Esophagus muscularis mucosa (tissue), 4 donors: Measurements from ENCODE around the gene LMF1. TPM values are rescaled to one million over a fixed set of nuclear protein-coding genes. Genes with fewer than 3 reads are reported as not detected.

Source experiments
- DNase-seq: peaks from one replicate; pipeline ENCODE4 v3.0.0-alpha.2; 2017; ENCODE audit errors: extremely low spot score
- H3K27ac ChIP-seq, 4 donors: fragments of 200-600 bp; sonication (generic); replicated peaks in 1 of 4; 1 replicate in 3 of 4; 2 replicates in 1 of 4; pipeline ENCODE4 v1.5.1; 2016 to 2019; ENCODE audit warnings: mild to moderate bottlenecking in 1 of 4
- H3K27me3 ChIP-seq, 4 donors: fragments of 200-600 bp; sonication (generic); one replicate each; pipeline versions ENCODE4 v1.5.1 to v1.6.0; 2016 to 2019
- H3K36me3 ChIP-seq, 4 donors: fragments of 200-600 bp; sonication (generic); one replicate each; pipeline ENCODE4 v1.5.1; 2016 to 2019
- H3K4me1 ChIP-seq, 4 donors: fragments of 200-600 bp; sonication (generic); one replicate each; pipeline ENCODE4 v1.5.1; 2016 to 2019
- H3K4me3 ChIP-seq, 4 donors: fragments of 200-600 bp; sonication (generic); 1 replicate in 2 of 4; 2 replicates in 2 of 4; pipeline ENCODE4 v1.5.1; 2016 to 2019; ENCODE audit warnings: mild to moderate bottlenecking in 4 of 4, moderate library complexity in 1 of 4
- H3K9me3 ChIP-seq, 4 donors: fragments of 200-600 bp; sonication (generic); 1 replicate in 3 of 4; 2 replicates in 1 of 4; pipeline ENCODE4 v1.5.1; 2016 to 2019
- EP300 ChIP-seq: sonication (generic); formaldehyde crosslinking; IDR thresholded peaks from one replicate; pipeline ENCODE4 v1.6.1; 2017; ENCODE audit warnings: antibody characterized with exemption
- POLR2A ChIP-seq: fragments of 450-650 bp; IDR thresholded peaks from one replicate; pipeline ENCODE4 v1.6.1; 2017; ENCODE audit warnings: antibody characterized with exemption, moderate library complexity, mild to moderate bottlenecking, low read depth
- POLR2AphosphoS5 ChIP-seq, 2 donors: sonication (generic); formaldehyde crosslinking; IDR thresholded peaks; one replicate each; pipeline ENCODE4 v1.6.1; 2017; ENCODE audit warnings: antibody characterized with exemption in 2 of 2
- WGBS: methylation state at CpG from one replicate; pipeline ENCODE4 v1.1.5; 2018; 5-methylcytosine and 5-hydroxymethylcytosine counted together
- intact Hi-C: fragments of 100-400 bp; cut with DNase I; formaldehyde crosslinking; loops from one replicate; pipeline ENCODE4 v1.15.1; 2023
- total RNA-seq, 4 donors: library from RNA; depleted of rRNA; stranded (reverse); fragments of >200 nt; gene quantifications; one replicate each; pipeline versions ENCODE4 v1.1.0 to v1.2.1, GENCODE V29; 2016
- TF ChIP-seq, protein P1 (sequence below), 3 experiments: fragments of 200-600 bp in 2 of 3; fragments of 450-650 bp in 1 of 3; sonication (generic) in 2 of 3; IDR thresholded peaks; one replicate each; pipeline ENCODE4 v1.5.1; 2017 to 2019; ENCODE audit warnings: antibody characterized with exemption in 3 of 3, mild to moderate bottlenecking in 2 of 3, moderate library complexity in 1 of 3

LMF1 gene
- total RNA-seq, 4 donors from 2014 or later = 14.5 to 32.0 (median 23.8) TPM

DNA sequence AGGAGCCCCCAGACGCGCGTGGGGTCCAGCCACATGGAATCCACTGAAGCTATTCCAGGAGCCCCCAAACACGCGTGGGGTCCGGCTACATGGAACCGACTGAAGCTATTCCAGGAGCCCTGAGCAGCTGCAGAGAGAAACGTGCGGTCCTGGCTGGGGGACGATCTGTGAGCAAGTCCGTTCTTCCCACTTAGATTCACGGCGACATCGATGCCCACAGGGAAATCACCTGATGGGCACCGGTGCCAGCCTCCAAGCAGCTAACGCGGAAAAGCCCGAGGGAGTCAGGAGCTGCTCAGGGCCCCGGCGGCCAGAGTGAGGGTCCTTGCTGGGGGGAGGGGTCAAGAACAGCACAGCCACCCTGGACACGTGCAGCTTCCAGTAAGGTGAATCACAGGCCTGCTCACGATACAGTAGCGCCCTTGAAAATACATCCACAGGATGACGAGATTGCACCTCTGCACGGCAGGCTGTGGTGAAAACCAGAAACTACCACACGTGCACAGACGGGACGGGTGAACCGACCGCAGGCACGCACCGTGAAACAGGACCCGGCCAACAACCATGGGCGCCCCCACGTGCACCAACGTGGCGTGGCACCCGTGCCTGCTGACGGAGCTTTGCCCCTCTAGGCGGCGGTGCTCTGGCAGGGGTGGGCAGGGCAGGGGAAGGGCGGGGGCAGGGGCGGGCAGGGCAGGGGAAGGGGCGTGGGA is 92.6 kb downstream of the LMF1 start:
- H3K27me3 ChIP-seq = no peaks in the 10 kb centered on the region
- intact Hi-C loops = no loop called here
- H3K36me3 ChIP-seq = peaks cover 6 to 71% (median 30%) of the 10 kb centered on the region in 4 donors
- no peak overlapping the region for H3K4me3 ChIP-seq
- H3K4me1 ChIP-seq = no peaks in the 10 kb centered on the region
- no peak for TF ChIP-seq POLR2AphosphoS5 (IDR thresholded peaks at IDR 0.05)
- no peak for TF ChIP-seq EP300
- TF ChIP-seq POLR2A = no peak
- TF ChIP-seq, protein P1, sequence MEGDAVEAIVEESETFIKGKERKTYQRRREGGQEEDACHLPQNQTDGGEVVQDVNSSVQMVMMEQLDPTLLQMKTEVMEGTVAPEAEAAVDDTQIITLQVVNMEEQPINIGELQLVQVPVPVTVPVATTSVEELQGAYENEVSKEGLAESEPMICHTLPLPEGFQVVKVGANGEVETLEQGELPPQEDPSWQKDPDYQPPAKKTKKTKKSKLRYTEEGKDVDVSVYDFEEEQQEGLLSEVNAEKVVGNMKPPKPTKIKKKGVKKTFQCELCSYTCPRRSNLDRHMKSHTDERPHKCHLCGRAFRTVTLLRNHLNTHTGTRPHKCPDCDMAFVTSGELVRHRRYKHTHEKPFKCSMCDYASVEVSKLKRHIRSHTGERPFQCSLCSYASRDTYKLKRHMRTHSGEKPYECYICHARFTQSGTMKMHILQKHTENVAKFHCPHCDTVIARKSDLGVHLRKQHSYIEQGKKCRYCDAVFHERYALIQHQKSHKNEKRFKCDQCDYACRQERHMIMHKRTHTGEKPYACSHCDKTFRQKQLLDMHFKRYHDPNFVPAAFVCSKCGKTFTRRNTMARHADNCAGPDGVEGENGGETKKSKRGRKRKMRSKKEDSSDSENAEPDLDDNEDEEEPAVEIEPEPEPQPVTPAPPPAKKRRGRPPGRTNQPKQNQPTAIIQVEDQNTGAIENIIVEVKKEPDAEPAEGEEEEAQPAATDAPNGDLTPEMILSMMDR (IDR thresholded peaks at IDR 0.05) = no peak
- 78% methylated on average over 16 of the region's 44 CpGs for WGBS
- H3K27ac ChIP-seq = no peak overlapping the region
- H3K9me3 ChIP-seq = peaks cover 0 to 2% (median 0%) of the 10 kb centered on the region in 4 donors
- no peak for DNase-seq

DNA sequence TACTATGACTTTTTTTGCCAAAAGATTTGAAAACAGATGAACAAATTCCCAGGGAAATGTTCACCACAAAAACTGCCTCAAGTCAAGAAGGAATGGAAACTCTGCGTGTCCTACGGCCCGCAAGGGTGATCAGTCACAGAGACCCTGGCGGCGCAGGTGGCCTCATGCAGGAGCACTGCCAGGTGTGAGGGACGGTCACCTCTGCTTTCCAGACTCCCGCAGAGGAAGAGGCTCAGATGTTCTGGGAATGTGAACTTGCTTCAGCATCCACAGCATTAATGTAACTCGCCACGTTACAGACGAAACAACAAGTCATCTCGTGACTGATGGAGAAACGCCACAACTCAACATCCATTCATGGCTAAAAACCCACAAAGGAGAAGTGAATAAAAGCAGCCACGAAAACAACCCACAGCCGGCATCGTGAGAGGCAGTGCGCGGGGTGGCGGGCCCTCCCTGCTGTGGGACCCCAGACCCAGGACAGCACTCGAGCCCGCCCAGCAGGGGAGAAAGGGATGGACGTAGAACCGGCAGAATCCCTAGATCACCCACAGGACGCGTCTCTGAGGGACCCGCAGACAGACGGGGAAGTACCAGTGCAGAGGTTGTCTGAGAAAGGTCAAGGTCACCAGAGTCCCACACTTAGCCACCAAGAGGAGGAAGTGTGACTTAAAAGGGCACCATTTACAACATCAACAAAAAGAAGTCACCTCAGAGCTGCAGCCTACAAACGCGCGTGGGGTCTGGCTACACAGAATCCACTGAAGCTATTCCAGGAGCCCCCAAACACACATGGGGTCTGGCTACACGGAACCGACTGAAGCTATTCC is 93.3 kb downstream of the LMF1 start:
- Histone ChIP-seq H3K27me3 (no peaks in the 10 kb centered on the region), H3K4me1 (no peaks in the 10 kb centered on the region), H3K27ac (no peak overlapping the region), H3K9me3 (no peaks in the 10 kb centered on the region), H3K36me3 (peaks cover 3 to 79% (median 33%) of the 10 kb centered on the region in 4 donors), H3K4me3 (no peak overlapping the region)
- DNase-seq = no peak
- WGBS = 87% methylated on average over 31 of the region's 31 CpGs
- no peak for TF ChIP-seq POLR2A
- TF ChIP-seq, protein P1 (IDR thresholded peaks at IDR 0.05) = no peak
- TF ChIP-seq EP300 = no peak
- no peak for TF ChIP-seq POLR2AphosphoS5 (IDR thresholded peaks at IDR 0.05)
- intact Hi-C loops = no loop called here

DNA sequence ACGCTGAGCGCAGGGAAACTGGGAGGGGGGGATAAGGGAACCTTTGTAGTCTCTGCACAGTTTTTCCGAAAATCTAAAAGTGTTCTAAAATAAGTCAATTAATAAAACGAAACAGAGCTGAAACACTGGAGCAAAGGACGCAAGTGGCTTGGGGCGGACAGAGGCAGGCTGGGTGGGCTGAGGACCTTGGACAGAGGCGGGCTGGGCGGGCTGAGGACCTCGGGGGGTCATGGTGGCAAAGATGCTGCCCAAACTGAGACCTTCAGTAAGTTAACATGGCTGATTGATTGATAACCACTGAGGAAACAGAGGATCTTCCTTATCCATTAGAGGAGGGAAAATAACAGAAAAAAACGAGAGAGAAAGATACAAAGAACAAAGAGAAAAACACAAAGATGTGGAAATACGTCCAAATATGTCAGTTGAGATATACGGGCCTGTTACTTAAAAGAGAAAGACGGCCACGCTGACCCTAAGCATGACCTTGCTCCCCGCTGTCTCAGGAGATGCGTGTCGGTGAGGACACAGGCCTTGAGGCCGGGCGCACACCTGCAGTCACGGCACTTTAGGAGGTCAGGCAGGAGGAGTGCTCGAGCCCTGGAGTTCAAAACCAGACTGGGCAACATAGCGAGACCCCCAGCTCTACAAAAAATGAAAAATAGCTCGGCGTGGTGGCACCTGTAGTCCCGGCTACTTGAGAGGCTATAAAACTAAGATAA is 94.1 kb downstream of the LMF1 start:
- intact Hi-C loops = no loop called here
- Histone ChIP-seq H3K36me3 (peaks cover 3 to 85% (median 36%) of the 10 kb centered on the region in 4 donors), H3K9me3 (no peaks in the 10 kb centered on the region), H3K27me3 (no peaks in the 10 kb centered on the region), H3K27ac (no peak overlapping the region), H3K4me1 (no peaks in the 10 kb centered on the region), H3K4me3 (no peak overlapping the region)
- DNase-seq = no peak
- TF ChIP-seq POLR2AphosphoS5 (IDR thresholded peaks at IDR 0.05) = no peak
- no peak for TF ChIP-seq POLR2A
- TF ChIP-seq EP300 = no peak
- TF ChIP-seq, protein P1 (IDR thresholded peaks at IDR 0.05) = no peak
- 91% methylated on average over 25 of the region's 25 CpGs for WGBS

DNA sequence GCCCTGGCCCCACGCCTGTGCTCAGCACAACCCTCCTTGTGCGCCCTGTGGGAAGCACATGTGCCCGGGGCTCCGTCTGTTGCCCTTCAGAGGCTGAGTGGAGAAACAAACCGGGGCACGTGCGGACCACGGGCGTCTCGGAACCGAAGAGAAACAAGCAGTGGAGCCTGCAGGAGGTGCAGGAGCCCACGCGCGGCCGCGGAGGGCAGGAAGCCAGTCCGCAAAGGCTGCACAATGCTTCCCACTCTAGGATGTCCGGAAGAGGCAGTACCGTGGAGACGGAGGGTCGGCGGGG is 94.8 kb downstream of the LMF1 start:
- TF ChIP-seq, protein P1 (IDR thresholded peaks at IDR 0.05) = no peak
- TF ChIP-seq POLR2AphosphoS5 (IDR thresholded peaks at IDR 0.05) = no peak
- TF ChIP-seq EP300 = no peak
- no peak for TF ChIP-seq POLR2A
- H3K4me1 ChIP-seq = no peaks in the 10 kb centered on the region
- peaks cover 3 to 86% (median 36%) of the 10 kb centered on the region in 4 donors for H3K36me3 ChIP-seq
- H3K4me3 ChIP-seq = no peak overlapping the region
- DNase-seq = no peak
- WGBS = 89% methylated on average over 22 of the region's 22 CpGs
- no peak overlapping the region for H3K27ac ChIP-seq
- H3K27me3 ChIP-seq = no peaks in the 10 kb centered on the region
- H3K9me3 ChIP-seq = no peaks in the 10 kb centered on the region
- intact Hi-C loops = no loop called here
